IMR-90 (cell line): ENCODE results near the gene NEK6. TPM values are rescaled to one million over a fixed set of nuclear protein-coding genes. Genes with fewer than 3 reads are reported as not detected.

Experiments
- ATAC-seq: fragments of 200-7000 bp; cut with Tn5 transposase; 2 replicates; pipeline ENCODE4 v1.9.1; 2020; ENCODE audit warnings: low read depth, mild to moderate bottlenecking, moderate library complexity
- BruUV-seq: library from RNA; stranded (reverse); fragments of 400-500 nt; replicated peaks from 2 replicates; lab custom pipeline; 2021; lab: Mats Ljungman, UMichigan
- CTCF ChIA-PET: fragments of 300-600 bp; formaldehyde crosslinking; extraction: SDS; loops from one replicate; lab custom pipeline; 2021; ENCODE audit warnings: antibody characterized with exemption; lab: Yijun Ruan, JAX
- POLR2A ChIA-PET: fragments of 300-600 bp; sonication (Branson Sonifier 250); formaldehyde crosslinking; loops from one replicate; lab custom pipeline; 2022; ENCODE audit warnings: antibody characterized with exemption; ENCODE audit not compliant: unreplicated experiment; lab: Charles Lee
- DNase-seq: peaks from one replicate; pipeline ENCODE4 v3.0.0; 2013
- H2AFZ ChIP-seq: replicated peaks from 2 replicates; pipeline ENCODE3; 2013; ENCODE audit warnings: low read length, mild to moderate bottlenecking; ENCODE audit not compliant: poor library complexity
- H2AK5ac ChIP-seq: 2 replicates; pipeline ENCODE4 v1.6.1; 2013; ENCODE audit warnings: low read depth, low read length, inconsistent platforms
- H2AK9ac ChIP-seq: replicated peaks from 2 replicates; pipeline ENCODE3; 2013; ENCODE audit warnings: mild to moderate bottlenecking, low read depth, low read length, moderate library complexity; ENCODE audit not compliant: poor library complexity
- H2BK120ac ChIP-seq: 2 replicates; pipeline ENCODE4 v1.6.1; 2013; ENCODE audit warnings: low read depth, low read length, inconsistent platforms
- H2BK15ac ChIP-seq: 3 replicates; pipeline ENCODE4 v1.6.1; 2013; ENCODE audit warnings: low read depth, low read length, inconsistent platforms
- H2BK20ac ChIP-seq: 2 replicates; pipeline ENCODE4 v1.6.1; 2013; ENCODE audit warnings: low read depth, mild to moderate bottlenecking, inconsistent platforms, low read length, moderate library complexity
- H2BK5ac ChIP-seq: 2 replicates; pipeline ENCODE4 v1.6.1; 2013; ENCODE audit warnings: mild to moderate bottlenecking, low read depth, low read length, inconsistent platforms; ENCODE audit not compliant: poor library complexity, severe bottlenecking
- H3K14ac ChIP-seq: replicated peaks from 2 replicates; pipeline ENCODE4 v1.6.1; 2013; ENCODE audit warnings: low read depth, low read length, inconsistent platforms
- H3K18ac ChIP-seq: 2 replicates; pipeline ENCODE4 v1.6.1; 2013; ENCODE audit warnings: low read depth, low read length, control low read depth
- H3K23ac ChIP-seq: 2 replicates; pipeline ENCODE4 v1.6.1; 2013; ENCODE audit warnings: low read depth, low read length, inconsistent platforms
- H3K27ac ChIP-seq: 2 replicates; pipeline ENCODE4 v1.5.1; 2013; ENCODE audit warnings: mild to moderate bottlenecking, control low read depth, low read length; ENCODE audit not compliant: insufficient read depth
- H3K27me3 ChIP-seq: 2 replicates; pipeline ENCODE4 v1.6.1; 2013; ENCODE audit warnings: low read length; ENCODE audit not compliant: control insufficient read depth, insufficient read depth
- H3K36me3 ChIP-seq: 2 replicates; pipeline ENCODE4 v1.6.1; 2013; ENCODE audit warnings: low read length, mixed read lengths; ENCODE audit not compliant: control insufficient read depth, insufficient read depth
- H3K4ac ChIP-seq: 2 replicates; pipeline ENCODE4 v1.6.1; 2013; ENCODE audit warnings: low read depth, low read length, inconsistent platforms
- H3K4me1 ChIP-seq: 2 replicates; pipeline ENCODE4 v1.6.1; 2013; ENCODE audit warnings: low read length, mixed read lengths; ENCODE audit not compliant: control insufficient read depth, insufficient read depth
- H3K4me2 ChIP-seq: 2 replicates; pipeline ENCODE4 v1.6.1; 2013; ENCODE audit warnings: low read depth, mild to moderate bottlenecking, control low read depth, low read length, moderate library complexity
- H3K4me3 ChIP-seq: 2 replicates; pipeline ENCODE4 v1.5.1; 2013; ENCODE audit warnings: low read depth, mild to moderate bottlenecking, control low read depth, low read length, moderate library complexity; ENCODE audit not compliant: insufficient read depth
- H3K56ac ChIP-seq: 2 replicates; pipeline ENCODE4 v1.6.1; 2013; ENCODE audit warnings: low read length, inconsistent platforms; ENCODE audit not compliant: insufficient read depth; ENCODE audit errors: extremely low read depth
- H3K79me1 ChIP-seq, 2 experiments: 2 replicates each; pipeline ENCODE4 v1.6.1; 2013; ENCODE audit warnings: low read length in 2 of 2, inconsistent platforms in 1 of 2, low read depth in 1 of 2
- H3K9ac ChIP-seq: 2 replicates; pipeline ENCODE4 v1.6.1; 2013; ENCODE audit warnings: low read depth, low read length, control low read depth
- H3K9me1 ChIP-seq: 2 replicates; pipeline ENCODE4 v1.6.1; 2013; ENCODE audit warnings: low read length, inconsistent platforms; ENCODE audit not compliant: insufficient read depth
- H3K9me3 ChIP-seq: 2 replicates; pipeline ENCODE4 v1.6.1; 2013; ENCODE audit warnings: low read length; ENCODE audit not compliant: control insufficient read depth, insufficient read depth
- H4K20me1 ChIP-seq: 2 replicates; pipeline ENCODE4 v1.6.1; 2013; ENCODE audit warnings: low read length, inconsistent platforms; ENCODE audit not compliant: insufficient read depth
- H4K5ac ChIP-seq: 2 replicates; pipeline ENCODE4 v1.6.1; 2013; ENCODE audit warnings: mild to moderate bottlenecking, low read depth, low read length, control low read depth
- H4K8ac ChIP-seq, 2 experiments: 2 replicates each; pipeline ENCODE4 v1.6.1; 2013; ENCODE audit warnings: low read depth in 2 of 2, low read length in 2 of 2, control low read depth in 1 of 2, inconsistent platforms in 1 of 2
- H4K91ac ChIP-seq: 2 replicates; pipeline ENCODE4 v1.6.1; 2013; ENCODE audit warnings: low read depth, low read length, inconsistent platforms; ENCODE audit not compliant: insufficient read depth
- CEBPB ChIP-seq: IDR thresholded peaks from 2 replicates; pipeline ENCODE4 v1.6.1; 2012; ENCODE audit warnings: low read depth, low read length, improper control_type of control experiment
- FOS ChIP-seq: fragments of 150-350 bp; IDR thresholded peaks from 2 replicates; pipeline ENCODE4 v1.6.1; 2016; ENCODE audit warnings: low read depth, low read length
- MAFK ChIP-seq: IDR thresholded peaks from 2 replicates; pipeline ENCODE4 v1.6.1; 2012; ENCODE audit warnings: low read depth, low read length, improper control_type of control experiment
- MAZ ChIP-seq: IDR thresholded peaks from 2 replicates; pipeline ENCODE4 v1.6.1; 2012; ENCODE audit warnings: low read depth, mild to moderate bottlenecking, low read length, improper control_type of control experiment, moderate library complexity, borderline replicate concordance
- MXI1 ChIP-seq: IDR thresholded peaks from 2 replicates; pipeline ENCODE4 v1.6.1; 2012; ENCODE audit warnings: low read depth, mild to moderate bottlenecking, low read length, moderate library complexity, borderline replicate concordance
- POLR2A ChIP-seq: IDR thresholded peaks from 2 replicates; pipeline ENCODE4 v1.6.1; 2012; ENCODE audit warnings: mild to moderate bottlenecking, low read depth, low read length
- RCOR1 ChIP-seq: IDR thresholded peaks from 2 replicates; pipeline ENCODE4 v1.6.1; 2012; ENCODE audit warnings: mild to moderate bottlenecking, low read length, improper control_type of control experiment; ENCODE audit not compliant: insufficient replicate concordance
- SMC3 ChIP-seq: fragments of 150-350 bp; IDR thresholded peaks from 2 replicates; pipeline ENCODE4 v1.6.1; 2016; ENCODE audit warnings: low read depth, mild to moderate bottlenecking, antibody characterized with exemption, low read length, moderate library complexity
- WGBS, 2 experiments: methylation state at CpG; one replicate each; pipeline versions ENCODE4 v1.1.5 to v1.1.7; 2013; ENCODE audit warnings: missing lambda C conversion rate in 2 of 2; ENCODE audit not compliant: insufficient read length in 1 of 2; ENCODE audit errors: extremely low coverage in 2 of 2; 5-methylcytosine and 5-hydroxymethylcytosine counted together
- dilution Hi-C: fragments of 300-500 bp; cut with HindIII; formaldehyde crosslinking; loops from one replicate; pipeline ENCODE4 v1.14.3; 2018; ENCODE audit warnings: low sequenced_read_pairs; ENCODE audit not compliant: unreplicated experiment
- in situ Hi-C: fragments of 300-500 bp; cut with MboI; formaldehyde crosslinking; loops from 3 replicates; pipeline ENCODE4 v1.14.3; 2019; ENCODE audit warnings: low sequenced_read_pairs, inconsistent platforms, mixed read lengths
- intact Hi-C: fragments of 100-400 bp; cut with micrococcal nuclease; formaldehyde crosslinking; loops from 2 replicates; pipeline ENCODE4 v1.10.0; 2022
- polyA plus RNA-seq, 3 experiments: library from polyadenylated mRNA; depleted of rRNA; stranded (reverse); fragments of >200 nt; gene quantifications; 2 replicates each; pipeline ENCODE4 v1.2.3, GENCODE V29; 2012; ENCODE audit warnings: low replicate concordance in 1 of 3
- total RNA-seq: library from RNA; depleted of rRNA; stranded (reverse); fragments of >200 nt; gene quantifications from 2 replicates; pipeline ENCODE4 v1.2.3, GENCODE V29; 2012
- TF ChIP-seq, protein P1 (sequence below): fragments of 150-350 bp; IDR thresholded peaks from 2 replicates; pipeline ENCODE4 v1.6.1; 2016; ENCODE audit warnings: low read depth, mild to moderate bottlenecking, low read length, moderate library complexity, borderline replicate concordance
- TF ChIP-seq, protein P2 (sequence below): fragments of 150-350 bp; IDR thresholded peaks from 2 replicates; pipeline ENCODE4 v1.6.1; 2017; ENCODE audit warnings: mild to moderate bottlenecking, antibody characterized with exemption, low read length, low read depth

Gene NEK6
- total and polyA plus RNA-seq, 2 of the 4 experiments (the other 2 are of a cell fraction) = 79.9 to 112 TPM

DNA sequence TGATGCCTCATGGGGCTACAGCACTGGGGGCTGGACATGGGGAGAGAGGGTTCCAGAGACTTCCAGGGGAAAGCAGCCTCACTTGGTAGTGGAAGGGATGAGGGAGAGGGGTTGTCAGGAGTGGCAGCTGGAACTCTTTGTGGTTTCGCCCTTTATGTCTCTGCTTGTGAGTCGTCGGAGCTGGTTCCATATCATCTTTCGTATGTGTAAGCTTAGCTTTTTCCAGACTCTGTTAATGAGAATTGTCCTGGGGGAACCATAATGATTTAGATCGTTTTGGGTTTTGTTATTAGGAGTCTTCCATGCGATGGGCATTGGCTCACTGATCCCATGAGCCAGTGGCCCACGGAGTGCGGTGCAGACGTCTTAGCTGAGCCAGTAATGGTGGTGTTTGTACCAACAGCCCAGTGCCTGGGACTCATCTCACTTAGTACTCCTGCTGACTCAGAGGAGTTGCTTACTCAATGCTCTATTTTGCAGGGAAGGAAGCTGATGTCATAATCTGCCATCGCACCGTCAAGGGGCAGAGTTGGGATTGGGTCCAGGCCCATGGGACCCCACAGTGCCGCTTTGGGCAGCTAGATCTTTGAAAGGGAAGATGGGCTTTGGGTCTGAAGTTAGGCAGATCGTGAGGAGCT is 48.5 kb downstream of the NEK6 start (continued):
- TF ChIP-seq, protein P1, sequence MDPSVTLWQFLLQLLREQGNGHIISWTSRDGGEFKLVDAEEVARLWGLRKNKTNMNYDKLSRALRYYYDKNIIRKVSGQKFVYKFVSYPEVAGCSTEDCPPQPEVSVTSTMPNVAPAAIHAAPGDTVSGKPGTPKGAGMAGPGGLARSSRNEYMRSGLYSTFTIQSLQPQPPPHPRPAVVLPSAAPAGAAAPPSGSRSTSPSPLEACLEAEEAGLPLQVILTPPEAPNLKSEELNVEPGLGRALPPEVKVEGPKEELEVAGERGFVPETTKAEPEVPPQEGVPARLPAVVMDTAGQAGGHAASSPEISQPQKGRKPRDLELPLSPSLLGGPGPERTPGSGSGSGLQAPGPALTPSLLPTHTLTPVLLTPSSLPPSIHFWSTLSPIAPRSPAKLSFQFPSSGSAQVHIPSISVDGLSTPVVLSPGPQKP = no peak
- TF ChIP-seq POLR2A = no peak

DNA sequence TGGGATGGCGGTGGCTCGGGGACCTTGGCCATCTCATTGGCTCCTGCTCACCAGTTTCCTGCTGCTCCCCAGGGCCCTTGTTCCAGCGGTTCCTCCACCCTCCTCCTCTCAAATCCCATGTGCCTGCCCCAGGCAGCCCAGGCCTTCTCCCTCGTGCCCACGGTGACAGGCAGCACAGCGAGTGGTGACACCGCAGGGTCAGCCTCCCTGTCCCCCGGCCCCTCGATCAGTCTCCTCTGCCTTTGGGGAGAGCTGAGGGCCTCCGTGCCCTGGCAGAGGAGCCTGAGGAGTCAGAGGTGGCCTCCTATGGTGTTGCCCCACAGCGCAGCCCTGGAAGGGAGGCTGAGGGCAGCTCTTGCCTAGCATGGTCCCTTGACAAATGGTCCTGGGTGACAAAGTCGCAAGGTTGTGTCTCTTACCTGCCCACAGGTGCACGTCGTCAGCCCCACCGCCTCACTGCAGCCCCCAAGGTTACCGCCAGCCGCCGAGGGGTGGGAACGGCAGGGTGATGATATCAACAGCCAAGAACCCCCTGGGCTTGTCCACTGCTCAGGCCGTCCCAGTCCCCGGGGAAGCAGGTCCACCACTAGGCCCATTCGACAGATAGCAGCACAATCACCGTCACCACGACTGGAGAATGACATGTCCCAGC is 49.8 kb downstream of the NEK6 start:
- Histone ChIP-seq H2AK5ac (peak overlapping the region; percentile 91), H3K56ac (no peak overlapping the region), H4K20me1 (no peaks in the 10 kb centered on the region), H2AFZ (no peak overlapping the region), H2BK120ac (peak overlapping the region; percentile 80), H3K18ac (peak overlapping the region; percentile 42), H3K4me3 (no peak overlapping the region), H3K79me1 (peaks cover 45 to 91% of the 10 kb centered on the region in 2 experiments), H3K23ac (peak overlapping the region; percentile 19; the same call in 1 of the 2 replicates), H2BK20ac (peak overlapping the region; percentile 37), H3K4me2 (no peak overlapping the region), H4K5ac (peak overlapping the region; percentile 72), H2AK9ac (peak overlapping the region; percentile 26), H3K14ac (peak overlapping the region; percentile 40; the same call in 1 of the 2 replicates), H3K9me3 (no peaks in the 10 kb centered on the region), H3K27me3 (no peaks in the 10 kb centered on the region), H3K9me1 (peaks cover 23% of the 10 kb centered on the region), H3K36me3 (peaks cover 61% of the 10 kb centered on the region), H3K4me1 (peaks cover 29% of the 10 kb centered on the region), H2BK5ac (peak overlapping the region; percentile 69), H4K8ac (peak overlapping the region; percentile 47 to 80; a peak in 3 of 4 replicates), H2BK15ac (peak overlapping the region; percentile 86; the same call in 2 of the 3 replicates), H3K27ac (peak overlapping the region; percentile 91), H4K91ac (peak overlapping the region; percentile 90), H3K4ac (peak overlapping the region; percentile 86), H3K9ac (peak overlapping the region; percentile 21; the same call in 1 of the 2 replicates)
- dilution Hi-C loops (no loop called here), intact Hi-C loops (no loop called here), in situ Hi-C loops (loop anchor here (25.0 kb wide), 1 partner anchor 770 kb away; no protein-coding TSS in a partner anchor)
- WGBS, 2 experiments = 97% methylated on average over 19 of the region's 24 CpGs; no CpG with 5 or more reads in 1 of the 2 experiments
- DNase-seq = no peak
- BruUV-seq = no TSS peak
- ChIA-PET POLR2A (no interaction called here), CTCF (no interaction called here)
- no peak for ATAC-seq
- TF ChIP-seq FOS (no peak), CEBPB (no peak), SMC3 (no peak), POLR2A (no peak), MAZ (no peak), MAFK (no peak), RCOR1 (no peak), MXI1 (no peak)
- TF ChIP-seq, protein P2, sequence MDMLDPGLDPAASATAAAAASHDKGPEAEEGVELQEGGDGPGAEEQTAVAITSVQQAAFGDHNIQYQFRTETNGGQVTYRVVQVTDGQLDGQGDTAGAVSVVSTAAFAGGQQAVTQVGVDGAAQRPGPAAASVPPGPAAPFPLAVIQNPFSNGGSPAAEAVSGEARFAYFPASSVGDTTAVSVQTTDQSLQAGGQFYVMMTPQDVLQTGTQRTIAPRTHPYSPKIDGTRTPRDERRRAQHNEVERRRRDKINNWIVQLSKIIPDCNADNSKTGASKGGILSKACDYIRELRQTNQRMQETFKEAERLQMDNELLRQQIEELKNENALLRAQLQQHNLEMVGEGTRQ = no peak
- TF ChIP-seq, protein P1 = no peak
